WI38 (cell line): Measurements from ENCODE around the gene USP49.

Experiments
- H3K4me3 ChIP-seq: 2 replicates; pipeline ENCODE4 v1.5.1; 2011; ENCODE audit warnings: low read depth, mild to moderate bottlenecking, control low read depth, low read length
- CTCF ChIP-seq: IDR thresholded peaks from 2 replicates; pipeline ENCODE4 v1.5.1; 2012; ENCODE audit warnings: low read depth, mild to moderate bottlenecking, control low read depth, low read length

Gene USP49

GRCh38 chr6:41885930-41886329, 9.2 kb downstream of the USP49 start:
- TF ChIP-seq CTCF = no peak
- H3K4me3 ChIP-seq = no peak overlapping the region

- TF ChIP-seq CTCF = no peak
- no peak overlapping the region for H3K4me3 ChIP-seq
These were observed 10.2 kb downstream of the USP49 start for GRCh38 chr6:41884957-41885356.

GRCh38 chr6:41881506-41881905, 13.7 kb downstream of the USP49 start:
- H3K4me3 ChIP-seq = no peak overlapping the region
- TF ChIP-seq CTCF = no peak

GRCh38 chr6:41878961-41879405, 16.2 kb downstream of the USP49 start:
- H3K4me3 ChIP-seq = no peak overlapping the region
- no peak for TF ChIP-seq CTCF

- H3K4me3 ChIP-seq = 0 out of 2 replicates have a peak overlapping the region, but pooled peaks have one; percentile 6
- TF ChIP-seq CTCF = no peak
These were observed 16.9 kb downstream of the USP49 start for GRCh38 chr6:41878246-41878645.

GRCh38 chr6:41877051-41877680, 18.0 kb downstream of the USP49 start:
- H3K4me3 ChIP-seq = no peak overlapping the region
- TF ChIP-seq CTCF = no peak

GRCh38 chr6:41874741-41875140, 20.4 kb downstream of the USP49 start:
- TF ChIP-seq CTCF = no peak
- no peak overlapping the region for H3K4me3 ChIP-seq
